PC-3 (cell line): ENCODE measurements around the gene VEGFA.

Experiments used
- CTCF ChIP-seq: fragments of 300-600 bp; sonication (generic); conservative IDR thresholded peaks from 2 replicates; pipeline ENCODE4 v1.5.1; 2017; ENCODE audit warnings: antibody characterized with exemption, low read depth, mild to moderate bottlenecking, low read length
- EZH2 ChIP-seq: fragments of 300-600 bp; sonication (generic); IDR thresholded peaks from one replicate; pipeline ENCODE4 v1.6.1; 2017; ENCODE audit warnings: antibody characterized with exemption, mild to moderate bottlenecking, low read length; ENCODE audit not compliant: unreplicated experiment
- EZH2phosphoT487 ChIP-seq: fragments of 300-600 bp; sonication (generic); IDR thresholded peaks from 2 replicates; pipeline ENCODE4 v1.6.1; 2018; ENCODE audit warnings: mild to moderate bottlenecking, antibody characterized with exemption, low read length, borderline replicate concordance

- no peak for TF ChIP-seq CTCF
- TF ChIP-seq EZH2phosphoT487: no peak
- TF ChIP-seq EZH2: no peak
These were observed 47.0 kb upstream of the VEGFA start for GRCh38 chr6:43722920-43723545.
